BE2C (cell line): ENCODE measurements around the gene NR2F1-AS1.

ENCODE experiments used
- DNase-seq: peaks from one replicate; pipeline ENCODE4 v3.0.0-alpha.2; 2020
- H3K27me3 ChIP-seq: fragments of 250-450 bp; sonication (Bioruptor Pico); 2 replicates; pipeline ENCODE4 v1.5.1; 2020; ENCODE audit warnings: mild to moderate bottlenecking
- H3K36me3 ChIP-seq: fragments of 250-450 bp; sonication (Bioruptor Pico); 2 replicates; pipeline ENCODE4 v1.5.1; 2020; ENCODE audit warnings: mild to moderate bottlenecking
- H3K4me1 ChIP-seq: fragments of 250-450 bp; sonication (Bioruptor Pico); 2 replicates; pipeline ENCODE4 v1.5.1; 2020
- H3K4me3 ChIP-seq: 2 replicates; pipeline ENCODE4 v1.5.1; 2011; ENCODE audit warnings: low read depth, low read length
- H3K9me3 ChIP-seq: fragments of 250-450 bp; sonication (Bioruptor Pico); 2 replicates; pipeline ENCODE4 v1.5.1; 2020
- CTCF ChIP-seq: IDR thresholded peaks from 2 replicates; pipeline ENCODE4 v1.5.1; 2012; ENCODE audit warnings: mild to moderate bottlenecking, low read depth, low read length

NR2F1-AS1 gene

GRCh38 chr5:93596676-93597490 lies 15.9 kb upstream of the NR2F1-AS1 start:
- Histone ChIP-seq H3K27me3 (no peaks in the 10 kb centered on the region), H3K4me1 (no peaks in the 10 kb centered on the region), H3K4me3 (no peak overlapping the region), H3K36me3 (peaks cover 14% of the 10 kb centered on the region), H3K9me3 (no peaks in the 10 kb centered on the region)
- DNase-seq, result no peak
- no peak for TF ChIP-seq CTCF

GRCh38 chr5:93596310-93596675 lies 15.3 kb upstream of the NR2F1-AS1 start:
- H3K27me3 ChIP-seq, result no peaks in the 10 kb centered on the region

GRCh38 chr5:93595420-93596147 lies 14.6 kb upstream of the NR2F1-AS1 start:
- no peaks in the 10 kb centered on the region for H3K4me1 ChIP-seq
- H3K9me3 ChIP-seq, result no peaks in the 10 kb centered on the region
- H3K27me3 ChIP-seq, result no peaks in the 10 kb centered on the region

More at GRCh38 chr5:93596310-93596675, 15.3 kb upstream of the NR2F1-AS1 start:
- Histone ChIP-seq H3K36me3 (peaks cover 14% of the 10 kb centered on the region), H3K4me1 (no peaks in the 10 kb centered on the region), H3K4me3 (no peak overlapping the region), H3K9me3 (no peaks in the 10 kb centered on the region)
- no peak for DNase-seq
- no peak for TF ChIP-seq CTCF

GRCh38 chr5:93594591-93595419 lies 13.8 kb upstream of the NR2F1-AS1 start:
- no peaks in the 10 kb centered on the region for H3K4me1 ChIP-seq

More at GRCh38 chr5:93595420-93596147, 14.6 kb upstream of the NR2F1-AS1 start:
- Histone ChIP-seq H3K4me3 (no peak overlapping the region), H3K36me3 (peaks cover 14% of the 10 kb centered on the region)
- DNase-seq, result no peak
- no peak for TF ChIP-seq CTCF

GRCh38 chr5:93593476-93594131 lies 12.6 kb upstream of the NR2F1-AS1 start:
- DNase-seq, result no peak
- Histone ChIP-seq H3K4me3 (no peak overlapping the region), H3K36me3 (peaks cover 17% of the 10 kb centered on the region), H3K4me1 (no peaks in the 10 kb centered on the region), H3K27me3 (no peaks in the 10 kb centered on the region), H3K9me3 (no peaks in the 10 kb centered on the region)
- no peak for TF ChIP-seq CTCF

More at GRCh38 chr5:93594591-93595419, 13.8 kb upstream of the NR2F1-AS1 start:
- no peak overlapping the region for H3K4me3 ChIP-seq
- no peaks in the 10 kb centered on the region for H3K27me3 ChIP-seq
- TF ChIP-seq CTCF, result no peak
- peaks cover 14% of the 10 kb centered on the region for H3K36me3 ChIP-seq
- no peaks in the 10 kb centered on the region for H3K9me3 ChIP-seq
- no peak for DNase-seq
